GM19452 (cell line): ENCODE data around the gene CMC4.

ENCODE experiments used
- ATAC-seq: cut with Tn5 transposase; IDR thresholded peaks from one replicate; pipeline ENCODE4 v1.9.1; 2021; ENCODE audit not compliant: unreplicated experiment

CMC4 gene

GRCh38 chrX:155070975-155071693 is at the start of gene CMC4, which contains the start of the genes BRCC3 and MTCP1:
TSS of gene CMC4 (minus strand) at chrX:155071136. CDS start at chrX:155064023, 7,113 bp downstream.
TSS of gene BRCC3 (plus strand) at chrX:155071508. CDS start at chrX:155071528, 20 bp downstream.
TSS of gene MTCP1 (minus strand) at chrX:155071136. CDS start at chrX:155066010, 5,126 bp downstream.
- peak; percentile 86 for ATAC-seq

GRCh38 chrX:155115174-155115819 is 44.4 kb upstream of the CMC4 start:
- ATAC-seq: no peak

- ATAC-seq: no peak
Measured at GRCh38 chrX:155113097-155113496, 42.2 kb upstream of the CMC4 start.

GRCh38 chrX:155112171-155112570 is 41.2 kb upstream of the CMC4 start:
- ATAC-seq: no peak

- no peak for ATAC-seq
Measured at GRCh38 chrX:155108427-155108826, 37.5 kb upstream of the CMC4 start.

- no peak for ATAC-seq
Measured at GRCh38 chrX:155105919-155106318, 35.0 kb upstream of the CMC4 start.

GRCh38 chrX:155094468-155095061 is 23.6 kb upstream of the CMC4 start:
- ATAC-seq: no peak

- ATAC-seq: no peak
Measured at GRCh38 chrX:155086961-155087735, 16.2 kb upstream of the CMC4 start.

- no peak for ATAC-seq
Measured at GRCh38 chrX:155086202-155086840, 15.4 kb upstream of the CMC4 start.

GRCh38 chrX:155071694-155072280 is 851 bp upstream of the CMC4 start:
- no peak for ATAC-seq

- ATAC-seq: peak; percentile 10
Measured at GRCh38 chrX:155070663-155070974, 317 bp downstream of the CMC4 start.

GRCh38 chrX:155070038-155070437 is 898 bp downstream of the CMC4 start:
- ATAC-seq: no peak

GRCh38 chrX:155069414-155069813 is 1.5 kb downstream of the CMC4 start:
- no peak for ATAC-seq

GRCh38 chrX:155068165-155068564 is 2.8 kb downstream of the CMC4 start:
- no peak for ATAC-seq

GRCh38 chrX:155065035-155065734 is 5.8 kb downstream of the CMC4 start:
- ATAC-seq: no peak

GRCh38 chrX:155061760-155062159 is 9.2 kb downstream of the CMC4 start:
- no peak for ATAC-seq

GRCh38 chrX:155056877-155057792 is 13.8 kb downstream of the CMC4 start:
- ATAC-seq: peak; percentile 65

- ATAC-seq: no peak
Measured at GRCh38 chrX:155056471-155056870, 14.5 kb downstream of the CMC4 start.

- ATAC-seq: no peak
Measured at GRCh38 chrX:155055494-155055893, 15.4 kb downstream of the CMC4 start.
